Lung (tissue), 12 donors: ENCODE measurements around the gene DOCK2. TPM values are rescaled to one million over a fixed set of nuclear protein-coding genes. Genes with fewer than 3 reads are reported as not detected.

Experiments
- ATAC-seq: fragments of 200-7000 bp; cut with Tn5 transposase; one replicate; pipeline ENCODE4 v1.9.1; 2020; ENCODE audit warnings: moderate number of reproducible peaks; ENCODE audit not compliant: insufficient read depth, low FRiP score
- DNase-seq, 3 donors: peaks; one replicate each; pipeline ENCODE4 v3.0.0-alpha.2; 2013 to 2017
- H3K27ac ChIP-seq, 2 donors: one replicate each; pipeline ENCODE4 v1.5.1; 2013; ENCODE audit warnings: mild to moderate bottlenecking in 2 of 2, moderate library complexity in 2 of 2, control low read depth in 1 of 2, inconsistent platforms in 1 of 2, low read depth in 1 of 2, low read length in 1 of 2
- H3K27me3 ChIP-seq, 3 donors: one replicate each; pipeline ENCODE4 v1.5.1; 2013; ENCODE audit warnings: low read length in 2 of 3; ENCODE audit not compliant: control insufficient read depth in 3 of 3, insufficient read depth in 3 of 3
- H3K36me3 ChIP-seq, 4 donors: one replicate each; pipeline ENCODE4 v1.5.1; 2013; ENCODE audit warnings: low read length in 4 of 4, mild to moderate bottlenecking in 1 of 4, moderate library complexity in 1 of 4; ENCODE audit not compliant: control insufficient read depth in 4 of 4, insufficient read depth in 4 of 4
- H3K4me1 ChIP-seq, 5 donors: one replicate each; pipeline ENCODE4 v1.5.1; 2013; ENCODE audit warnings: low read length in 5 of 5, mild to moderate bottlenecking in 2 of 5, moderate library complexity in 1 of 5; ENCODE audit not compliant: control insufficient read depth in 5 of 5, insufficient read depth in 5 of 5
- H3K4me3 ChIP-seq: one replicate; pipeline ENCODE4 v1.5.1; 2013; ENCODE audit warnings: mild to moderate bottlenecking, control low read depth, moderate library complexity
- H3K9ac ChIP-seq, 2 donors: one replicate each; pipeline ENCODE4 v1.5.1; 2013; ENCODE audit warnings: low read length in 2 of 2, control low read depth in 1 of 2; ENCODE audit not compliant: insufficient read depth in 1 of 2
- H3K9me3 ChIP-seq, 4 donors: one replicate each; pipeline ENCODE4 v1.5.1; 2013; ENCODE audit warnings: low read length in 3 of 4, mild to moderate bottlenecking in 1 of 4, moderate library complexity in 1 of 4; ENCODE audit not compliant: control insufficient read depth in 4 of 4, insufficient read depth in 3 of 4
- CTCF ChIP-seq: IDR thresholded peaks from 2 replicates; pipeline ENCODE4 v1.5.1; 2012; ENCODE audit warnings: mild to moderate bottlenecking; ENCODE audit errors: control extremely low read depth, extremely low read depth
- WGBS, 2 donors: extraction: QIAGEN DNeasy Blood & Tissue Kit; methylation state at CpG; one replicate each; pipeline ENCODE4 v1.1.7; 2013; 5-methylcytosine and 5-hydroxymethylcytosine counted together
- polyA plus RNA-seq, 2 donors: library from polyadenylated mRNA; stranded (reverse); fragments of 200-250 nt; gene quantifications; one replicate each; pipeline ENCODE4 v1.2.1, GENCODE V29; 2013
- total RNA-seq, 2 donors: library from RNA; depleted of rRNA in 1 of 2; stranded (reverse); fragments of >200 nt in 1 of 2; gene quantifications; one replicate each; pipeline ENCODE4 v1.2.1, GENCODE V29; 2014 to 2021
- donor health status: control.
- donor health status: control.
- donor health status: Bipolar disorder and iron deficiency.
- donor health status: healthy.
- donor health status: DM: yes; HTN: yes; CAD: no.

DOCK2 gene
- total and polyA plus RNA-seq, 4 donors, result 9.6 to 66.6 (median 43.4) TPM

- H3K9me3 ChIP-seq, result no peaks in the 10 kb centered on the region
- no peak overlapping the region for H3K27ac ChIP-seq
- H3K4me3 ChIP-seq, result no peak overlapping the region
- no peaks in the 10 kb centered on the region for H3K36me3 ChIP-seq
- H3K27me3 ChIP-seq, result peaks cover 0 to 2% (median 0%) of the 10 kb centered on the region in 3 donors
- 88 to 90% methylated on average over 2 of the region's 2 CpGs for WGBS, 2 donors
- no peak for ATAC-seq
- no peak for TF ChIP-seq CTCF
- H3K4me1 ChIP-seq, result no peaks in the 10 kb centered on the region
- H3K9ac ChIP-seq, result no peak overlapping the region
- no peak for DNase-seq
These were observed 470.6 kb downstream of the DOCK2 start for GRCh38 chr5:170107674-170108073.

- TF ChIP-seq CTCF, result no peak
- DNase-seq (no peak), ATAC-seq (no peak)
- WGBS, 2 donors, result 91 to 94% methylated on average over 12 of the region's 12 CpGs
- no peak overlapping the region for H3K27ac ChIP-seq
- no peak overlapping the region for H3K4me3 ChIP-seq
- peaks cover 0 to 2% (median 0%) of the 10 kb centered on the region in 3 donors for H3K27me3 ChIP-seq
- H3K9me3 ChIP-seq, result no peaks in the 10 kb centered on the region
- H3K36me3 ChIP-seq, result no peaks in the 10 kb centered on the region
- H3K4me1 ChIP-seq, result no peaks in the 10 kb centered on the region
- no peak overlapping the region for H3K9ac ChIP-seq
These were observed 471.3 kb downstream of the DOCK2 start for GRCh38 chr5:170108266-170108785.

GRCh38 chr5:170109059-170110031, 472.3 kb downstream of the DOCK2 start:
- no peaks in the 10 kb centered on the region for H3K36me3 ChIP-seq
- 90 to 91% methylated on average over 7 of the region's 7 CpGs for WGBS, 2 donors
- no peak for ATAC-seq
- no peak for DNase-seq
- H3K27ac ChIP-seq, result no peak overlapping the region
- H3K9me3 ChIP-seq, result peaks cover 0 to under 1% (median 0%) of the 10 kb centered on the region in 4 donors
- no peak for TF ChIP-seq CTCF
- peaks cover 0 to 2% (median 0%) of the 10 kb centered on the region in 3 donors for H3K27me3 ChIP-seq
- H3K4me3 ChIP-seq, result no peak overlapping the region
- no peak overlapping the region for H3K9ac ChIP-seq
- no peaks in the 10 kb centered on the region for H3K4me1 ChIP-seq
